Liver (tissue), 9 donors: ENCODE measurements around the gene ABCD3. TPM values are rescaled to one million over a fixed set of nuclear protein-coding genes. Genes with fewer than 3 reads are reported as not detected.
"Not testable (repeated sequence)": the region's sequence is repeated elsewhere in the genome, so short reads cannot be mapped to it uniquely, and the experiment has no call there.

Experiments used
- DNase-seq: peaks from one replicate; pipeline ENCODE4 v3.0.0-alpha.2; 2017; ENCODE audit warnings: low spot score
- H3K27ac ChIP-seq, 2 donors: one replicate each; pipeline ENCODE4 v1.7.0; 2013; ENCODE audit warnings: inconsistent platforms in 2 of 2, low read length in 2 of 2, control low read depth in 1 of 2, low read depth in 1 of 2, mild to moderate bottlenecking in 1 of 2
- H3K27me3 ChIP-seq, 4 donors: one replicate each; pipeline versions ENCODE4 v1.6.1 to v1.7.0; 2013; ENCODE audit warnings: low read length in 3 of 4, inconsistent platforms in 1 of 4, mild to moderate bottlenecking in 1 of 4, moderate library complexity in 1 of 4; ENCODE audit not compliant: control insufficient read depth in 4 of 4, insufficient read depth in 4 of 4
- H3K36me3 ChIP-seq, 4 donors: one replicate each; pipeline versions ENCODE4 v1.6.1 to v1.7.0; 2013; ENCODE audit warnings: low read length in 3 of 4, mild to moderate bottlenecking in 3 of 4, low read depth in 1 of 4, moderate library complexity in 1 of 4; ENCODE audit not compliant: control insufficient read depth in 4 of 4, insufficient read depth in 3 of 4
- H3K4me1 ChIP-seq, 4 donors: one replicate each; pipeline versions ENCODE4 v1.6.1 to v1.7.0; 2013; ENCODE audit warnings: low read length in 3 of 4, mild to moderate bottlenecking in 3 of 4, moderate library complexity in 1 of 4; ENCODE audit not compliant: control insufficient read depth in 4 of 4, insufficient read depth in 4 of 4
- H3K4me3 ChIP-seq, 3 donors: one replicate each; pipeline versions ENCODE4 v1.6.1 to v1.7.0; 2013; ENCODE audit warnings: low read length in 3 of 3, control low read depth in 1 of 3, low read depth in 1 of 3, mild to moderate bottlenecking in 1 of 3
- H3K9ac ChIP-seq, 2 donors: one replicate each; pipeline ENCODE4 v1.7.0; 2013; ENCODE audit warnings: low read length in 2 of 2, mild to moderate bottlenecking in 2 of 2, moderate library complexity in 2 of 2, control low read depth in 1 of 2, low read depth in 1 of 2
- H3K9me3 ChIP-seq, 4 donors: one replicate each; pipeline versions ENCODE4 v1.6.1 to v1.7.0; 2013; ENCODE audit warnings: low read length in 3 of 4; ENCODE audit not compliant: control insufficient read depth in 4 of 4
- CTCF ChIP-seq: fragments of 150-350 bp; IDR thresholded peaks from 2 replicates; pipeline ENCODE4 v1.5.1; 2017; ENCODE audit warnings: improper control_type of control experiment, low read depth, low read length; ENCODE audit not compliant: missing input control
- EGR1 ChIP-seq, 2 donors: IDR thresholded peaks; 2 replicates each; pipeline ENCODE4 v1.6.1; 2016 to 2018; ENCODE audit warnings: antibody characterized with exemption in 2 of 2, low read depth in 2 of 2
- FOXA1 ChIP-seq: IDR thresholded peaks from 2 replicates; pipeline ENCODE4 v1.6.1; 2016; ENCODE audit warnings: antibody characterized with exemption
- FOXA2 ChIP-seq: IDR thresholded peaks from 2 replicates; pipeline ENCODE4 v1.6.1; 2016; ENCODE audit warnings: antibody characterized with exemption
- GABPA ChIP-seq, 2 donors: IDR thresholded peaks in 1 of 2; conservative IDR thresholded peaks in 1 of 2; 2 replicates each; pipeline ENCODE4 v1.6.1; 2016; ENCODE audit warnings: antibody characterized with exemption in 2 of 2, mild to moderate bottlenecking in 1 of 2, moderate library complexity in 1 of 2
- HNF4A ChIP-seq, 2 donors: conservative IDR thresholded peaks; 2 replicates each; pipeline ENCODE4 v1.6.1; 2016; ENCODE audit warnings: antibody characterized with exemption in 2 of 2, mild to moderate bottlenecking in 2 of 2
- HNF4G ChIP-seq: IDR thresholded peaks from 2 replicates; pipeline ENCODE4 v1.6.1; 2016; ENCODE audit warnings: antibody characterized with exemption
- JUND ChIP-seq, 2 donors: IDR thresholded peaks; 2 replicates each; pipeline ENCODE4 v1.6.1; 2016; ENCODE audit warnings: antibody characterized with exemption in 2 of 2
- MAX ChIP-seq: IDR thresholded peaks from 2 replicates; pipeline ENCODE4 v1.6.1; 2016; ENCODE audit warnings: antibody characterized with exemption
- NR2F2 ChIP-seq: IDR thresholded peaks from 2 replicates; pipeline ENCODE4 v1.6.1; 2016; ENCODE audit warnings: antibody characterized with exemption
- RAD21 ChIP-seq, 2 donors: IDR thresholded peaks; 2 replicates each; pipeline ENCODE4 v1.6.1; 2016; ENCODE audit warnings: antibody characterized with exemption in 2 of 2, mild to moderate bottlenecking in 2 of 2
- REST ChIP-seq: IDR thresholded peaks from 2 replicates; pipeline ENCODE4 v1.6.1; 2016; ENCODE audit warnings: antibody characterized with exemption, mild to moderate bottlenecking
- RXRA ChIP-seq, 2 donors: IDR thresholded peaks; 2 replicates each; pipeline ENCODE4 v1.6.1; 2017 to 2018; ENCODE audit warnings: antibody characterized with exemption in 2 of 2, mild to moderate bottlenecking in 1 of 2
- SP1 ChIP-seq: IDR thresholded peaks from 2 replicates; pipeline ENCODE4 v1.6.1; 2018; ENCODE audit warnings: antibody characterized with exemption, mild to moderate bottlenecking
- TAF1 ChIP-seq: conservative IDR thresholded peaks from 2 replicates; pipeline ENCODE4 v1.6.1; 2016; ENCODE audit warnings: antibody characterized with exemption, mild to moderate bottlenecking
- YY1 ChIP-seq: IDR thresholded peaks from 2 replicates; pipeline ENCODE4 v1.6.1; 2016; ENCODE audit warnings: antibody characterized with exemption, mild to moderate bottlenecking
- ZBTB33 ChIP-seq: IDR thresholded peaks from 2 replicates; pipeline ENCODE4 v1.6.1; 2016; ENCODE audit warnings: antibody characterized with exemption
- WGBS: extraction: QIAGEN DNeasy Blood & Tissue Kit; methylation state at CpG from one replicate; pipeline ENCODE4 v1.1.7; 2013; 5-methylcytosine and 5-hydroxymethylcytosine counted together
- polyA plus RNA-seq, 2 donors: library from polyadenylated mRNA; stranded (reverse) in 1 of 2; unstranded in 1 of 2; fragments of 200-250 nt in 1 of 2; fragments of >200 nt in 1 of 2; fragmentation: Nextera tagmentation in 1 of 2; extraction: Ambion mirVana in 1 of 2; gene quantifications; one replicate each; pipeline versions ENCODE4 v1.2.1 to v1.2.3, GENCODE V29; 2013 to 2015
- total RNA-seq, 2 donors: library from RNA; depleted of rRNA; stranded (reverse); fragments of >200 nt; gene quantifications; one replicate each; pipeline ENCODE4 v1.2.3, GENCODE V29; 2014
- donor health status: healthy.
- donor health status: healthy.
- donor health status: healthy.
- donor health status: healthy.
- donor health status: healthy.

ABCD3 gene
- total and polyA plus RNA-seq, 4 donors = 49.2 to 133 (median 62.5) TPM

- not testable (repeated sequence) for H3K27me3 ChIP-seq, H3K9me3 ChIP-seq, DNase-seq, H3K9ac ChIP-seq, H3K4me3 ChIP-seq, H3K36me3 ChIP-seq, H3K27ac ChIP-seq
- TF ChIP-seq SP1 (peak; percentile 51), HNF4A (conservative IDR thresholded peaks at IDR 0.05) (peak; percentile 78 to 83), RXRA (IDR thresholded peaks at IDR 0.05) (peak in 1 of 2 donors; percentile 38), HNF4G (peak; percentile 62)
- H3K4me1 ChIP-seq = peaks cover 11 to 61% (median 41%) of the 10 kb centered on the region in 4 donors
- WGBS = 30% methylated on average over 1 of the region's 1 CpG
These were observed 11.9 kb downstream of the ABCD3 start for GRCh38 chr1:94430066-94430465.

- Histone ChIP-seq H3K9me3 (peaks cover 0 to 5% (median under 1%) of the 10 kb centered on the region in 4 donors), H3K4me3 (no peak overlapping the region), H3K9ac (no peak overlapping the region), H3K27ac (no peak overlapping the region), H3K4me1 (peaks cover 15 to 28% (median 20%) of the 10 kb centered on the region in 4 donors), H3K27me3 (no peaks in the 10 kb centered on the region), H3K36me3 (no peaks in the 10 kb centered on the region)
- no peak for TF ChIP-seq TAF1
- no peak for TF ChIP-seq HNF4G
- TF ChIP-seq HNF4A (conservative IDR thresholded peaks at IDR 0.05) = no peak
- TF ChIP-seq RXRA (IDR thresholded peaks at IDR 0.05) = no peak
- no peak for TF ChIP-seq JUND (IDR thresholded peaks at IDR 0.05)
- no peak for TF ChIP-seq NR2F2
- WGBS = 96% methylated on average over 2 of the region's 2 CpGs
- no peak for DNase-seq
These were observed 15.7 kb downstream of the ABCD3 start for GRCh38 chr1:94433866-94434265.

- 97% methylated on average over 2 of the region's 2 CpGs for WGBS
- H3K4me3 ChIP-seq = no peak overlapping the region
- no peak overlapping the region for H3K9ac ChIP-seq
- DNase-seq = no peak
- TF ChIP-seq FOXA1 (no peak), GABPA (IDR thresholded peaks at IDR 0.05 in 1 of 2, conservative IDR thresholded peaks at IDR 0.05 in 1 of 2) (no peak), CTCF (no peak), NR2F2 (no peak), TAF1 (no peak), RXRA (IDR thresholded peaks at IDR 0.05) (no peak), HNF4G (no peak), YY1 (no peak), HNF4A (conservative IDR thresholded peaks at IDR 0.05) (no peak), FOXA2 (no peak), RAD21 (IDR thresholded peaks at IDR 0.05) (no peak), SP1 (no peak), ZBTB33 (no peak), JUND (IDR thresholded peaks at IDR 0.05) (no peak), MAX (no peak), REST (no peak), EGR1 (IDR thresholded peaks at IDR 0.05; ENCODE audit: low read depth in 2 of 2) (no peak)
- no peaks in the 10 kb centered on the region for H3K36me3 ChIP-seq
- H3K4me1 ChIP-seq = peaks cover 11 to 23% (median 17%) of the 10 kb centered on the region in 4 donors
- no peak overlapping the region for H3K27ac ChIP-seq
- H3K27me3 ChIP-seq = no peaks in the 10 kb centered on the region
- peaks cover 0 to 5% (median under 1%) of the 10 kb centered on the region in 4 donors for H3K9me3 ChIP-seq
These were observed 16.3 kb downstream of the ABCD3 start for GRCh38 chr1:94434365-94435045.
